A549 (cell line): ENCODE measurements around the gene KLHL11. TPM values are rescaled to one million over a fixed set of nuclear protein-coding genes. Genes with fewer than 3 reads are reported as not detected.
A peak's percentile ranks its signal among the peaks of the same experiment; 100 is the strongest.

Experiments used
- ATAC-seq, 2 experiments: fragments of 200-7000 bp in 1 of 2; fragments of >200 bp in 1 of 2; cut with Nextera tagmentation in 1 of 2; cut with Tn5 transposase in 1 of 2; 3 replicates each; pipeline versions ENCODE4 v1.8.0 to v1.9.1; 2018 to 2020; ENCODE audit warnings: mild to moderate bottlenecking in 1 of 2, moderate library complexity in 1 of 2
- CTCF ChIA-PET: fragments of 300-600 bp; sonication (Branson Sonifier 250); formaldehyde crosslinking; extraction: SDS; loops from one replicate; lab custom pipeline; 2021; ENCODE audit warnings: antibody characterized with exemption, inconsistent platforms; lab: Yijun Ruan, JAX
- POLR2A ChIA-PET: fragments of 350-600 bp; formaldehyde crosslinking; extraction: SDS; loops from one replicate; lab custom pipeline; 2021; ENCODE audit warnings: antibody characterized with exemption, inconsistent platforms; lab: Yijun Ruan, JAX
- DNase-seq, 2 experiments: peaks; one replicate each; pipeline versions ENCODE4 v3.0.0 to v3.0.0-alpha.2; 2011 to 2016; ENCODE audit warnings: low read depth in 1 of 2, low spot score in 1 of 2
- FAIRE-seq: peaks from 2 replicates; lab custom pipeline; 2011; peaks lifted over from hg19 to GRCh38; lab: Jason Lieb, UNC
- H3K27ac ChIP-seq, 2 experiments: fragments of >200 bp; sonication (Bioruptor Twin); formaldehyde crosslinking; 3 replicates each; pipeline ENCODE4 v1.5.1; 2016 to 2017
- H3K4me1 ChIP-seq: fragments of >200 bp; sonication (Bioruptor Twin); formaldehyde crosslinking; 3 replicates; pipeline ENCODE4 v1.6.1; 2016
- H3K4me2 ChIP-seq: fragments of >200 bp; sonication (Bioruptor Twin); formaldehyde crosslinking; 3 replicates; pipeline ENCODE4 v1.6.1; 2016
- H3K4me3 ChIP-seq: fragments of >200 bp; sonication (Bioruptor Twin); formaldehyde crosslinking; 3 replicates; pipeline ENCODE4 v1.5.1; 2016
- H3K9me3 ChIP-seq: fragments of >200 bp; sonication (Bioruptor Twin); formaldehyde crosslinking; 3 replicates; pipeline ENCODE4 v1.6.1; 2016
- BCL3 ChIP-seq: fragments of >200 bp; sonication (Bioruptor Twin); formaldehyde crosslinking; IDR thresholded peaks from 3 replicates; pipeline ENCODE4 v1.6.1; 2016
- CBX8 ChIP-seq: fragments of 200-600 bp; sonication (generic); IDR thresholded peaks from 2 replicates; pipeline ENCODE4 v1.6.1; 2016
- CEBPB ChIP-seq, 2 experiments: fragments of >200 bp in 1 of 2; sonication (Bioruptor Twin) in 1 of 2; formaldehyde crosslinking in 1 of 2; IDR thresholded peaks; 2 replicates each; pipeline ENCODE4 v1.6.1; 2012 to 2016
- CHD4 ChIP-seq: fragments of 200-600 bp; sonication (generic); IDR thresholded peaks from 2 replicates; pipeline ENCODE4 v1.6.1; 2016; ENCODE audit warnings: antibody characterized with exemption, mild to moderate bottlenecking, borderline replicate concordance
- EHMT2 ChIP-seq: fragments of 200-600 bp; sonication (generic); IDR thresholded peaks from 2 replicates; pipeline ENCODE4 v1.6.1; 2016; ENCODE audit warnings: antibody characterized with exemption, low read depth, mild to moderate bottlenecking, moderate library complexity
- EP300 ChIP-seq, 2 experiments: fragments of >200 bp; sonication (Bioruptor Twin); formaldehyde crosslinking; IDR thresholded peaks; 2 replicates in 1 of 2; 3 replicates in 1 of 2; pipeline ENCODE4 v1.6.1; 2016 to 2017
- ESRRA ChIP-seq: fragments of 150-350 bp; IDR thresholded peaks from 2 replicates; pipeline ENCODE4 v1.6.1; 2014; ENCODE audit warnings: mild to moderate bottlenecking, low read length, borderline replicate concordance
- FOSB ChIP-seq: fragments of 250-450 bp; sonication (Bioruptor Pico); IDR thresholded peaks from 2 replicates; pipeline ENCODE4 v1.5.0; 2020; ENCODE audit warnings: mild to moderate bottlenecking, moderate library complexity
- FOSL2 ChIP-seq, 2 experiments: fragments of 450-650 bp in 1 of 2; fragments of >200 bp in 1 of 2; sonication (Bioruptor Twin) in 1 of 2; formaldehyde crosslinking; IDR thresholded peaks; 2 replicates each; pipeline versions ENCODE4 v1.5.0 to v1.6.1; 2016 to 2020; ENCODE audit warnings: mild to moderate bottlenecking in 1 of 2, moderate library complexity in 1 of 2
- GATA3 ChIP-seq: IDR thresholded peaks from 2 replicates; pipeline ENCODE4 v1.6.1; 2012; ENCODE audit warnings: borderline replicate concordance
- HMGXB4 ChIP-seq: fragments of 250-450 bp; sonication (Bioruptor Pico); IDR thresholded peaks from 2 replicates; pipeline ENCODE4 v1.5.0; 2021; ENCODE audit warnings: mild to moderate bottlenecking, moderate library complexity, borderline replicate concordance
- HOXA7 ChIP-seq: fragments of 250-450 bp; sonication (Bioruptor Pico); IDR thresholded peaks from 2 replicates; pipeline ENCODE4 v1.5.0; 2020; ENCODE audit warnings: mild to moderate bottlenecking, moderate library complexity
- HOXB13 ChIP-seq: fragments of 250-450 bp; sonication (Bioruptor Pico); IDR thresholded peaks from 2 replicates; pipeline ENCODE4 v1.5.0; 2020; ENCODE audit warnings: low read depth, mild to moderate bottlenecking, moderate library complexity
- JUNB ChIP-seq: fragments of >200 bp; sonication (Bioruptor Twin); formaldehyde crosslinking; IDR thresholded peaks from 2 replicates; pipeline ENCODE4 v1.6.1; 2016
- MAFK ChIP-seq: fragments of 450-650 bp; IDR thresholded peaks from 2 replicates; pipeline ENCODE4 v1.6.1; 2014; ENCODE audit not compliant: partially characterized antibody
- MAX ChIP-seq: IDR thresholded peaks from 2 replicates; pipeline ENCODE4 v1.6.1; 2012
- NFE2L2 ChIP-seq: fragments of 150-350 bp; conservative IDR thresholded peaks from 2 replicates; pipeline ENCODE4 v1.6.1; 2014; ENCODE audit warnings: low read length
- PHF8 ChIP-seq: fragments of 200-600 bp; sonication (generic); IDR thresholded peaks from 2 replicates; pipeline ENCODE4 v1.6.1; 2016; ENCODE audit warnings: low read depth, mild to moderate bottlenecking, antibody characterized with exemption, moderate library complexity, borderline replicate concordance
- POLR2A ChIP-seq: IDR thresholded peaks from 2 replicates; pipeline ENCODE4 v1.6.1; 2012; ENCODE audit warnings: mild to moderate bottlenecking, low read length
- POLR2AphosphoS2 ChIP-seq: conservative IDR thresholded peaks from 2 replicates; pipeline ENCODE4 v1.6.1; 2012; ENCODE audit warnings: low read length, improper control_type of control experiment, inconsistent platforms
- TFCP2L1 ChIP-seq: fragments of 250-450 bp; sonication (Bioruptor Pico); IDR thresholded peaks from 2 replicates; pipeline ENCODE4 v1.5.0; 2021; ENCODE audit warnings: mild to moderate bottlenecking
- WGBS: methylation state at CpG from one replicate; pipeline ENCODE4 v1.1.6; 2017; ENCODE audit errors: missing lambda C conversion rate; 5-methylcytosine and 5-hydroxymethylcytosine counted together
- polyA plus RNA-seq, 4 experiments: library from polyadenylated mRNA; depleted of rRNA in 3 of 4; stranded (reverse); fragments of >200 nt; fragmentation: RNase III in 1 of 4; extraction: RNeasy Plus Mini Kit Qiagen cat#74134 plus additional on column Dnase treatment in 1 of 4; gene quantifications; 2 replicates in 3 of 4; 3 replicates in 1 of 4; pipeline ENCODE4 v1.2.3, GENCODE V29; 2011 to 2017
- TF ChIP-seq, protein P1 (sequence below): fragments of >200 bp; sonication (Bioruptor Twin); formaldehyde crosslinking; IDR thresholded peaks from 2 replicates; pipeline ENCODE4 v1.6.1; 2016
- TF ChIP-seq, protein P2 (sequence below): IDR thresholded peaks from 2 replicates; pipeline ENCODE4 v1.6.1; 2012; ENCODE audit warnings: low read depth, borderline replicate concordance
- TF ChIP-seq, protein P3 (sequence below): fragments of 250-450 bp; sonication (Bioruptor Pico); IDR thresholded peaks from 2 replicates; pipeline ENCODE4 v1.5.0; 2020; ENCODE audit warnings: low read depth, mild to moderate bottlenecking, moderate library complexity
- TF ChIP-seq, protein P4 (sequence below): fragments of >200 bp; sonication (Bioruptor Twin); formaldehyde crosslinking; IDR thresholded peaks from 3 replicates; pipeline ENCODE4 v1.5.1; 2016

Gene KLHL11
- polyA plus RNA-seq, 2 of the 4 experiments (the other 2 are of a cell fraction), result 3.8 to 12.7 TPM

- TF ChIP-seq TFCP2L1 (CRISPR knock-in tag), result no peak
- TF ChIP-seq, protein P1, sequence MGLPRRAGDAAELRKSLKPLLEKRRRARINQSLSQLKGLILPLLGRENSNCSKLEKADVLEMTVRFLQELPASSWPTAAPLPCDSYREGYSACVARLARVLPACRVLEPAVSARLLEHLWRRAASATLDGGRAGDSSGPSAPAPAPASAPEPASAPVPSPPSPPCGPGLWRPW, result no peak
- TF ChIP-seq NFE2L2, result no peak
- no peak for TF ChIP-seq MAFK
- TF ChIP-seq JUNB, result peak; percentile 82
- TF ChIP-seq EP300 (IDR thresholded peaks at IDR 0.05), result peak; percentile 45 to 67; a peak in 2 of 5 replicates
- no peak for TF ChIP-seq HOXA7
- TF ChIP-seq, protein P2, sequence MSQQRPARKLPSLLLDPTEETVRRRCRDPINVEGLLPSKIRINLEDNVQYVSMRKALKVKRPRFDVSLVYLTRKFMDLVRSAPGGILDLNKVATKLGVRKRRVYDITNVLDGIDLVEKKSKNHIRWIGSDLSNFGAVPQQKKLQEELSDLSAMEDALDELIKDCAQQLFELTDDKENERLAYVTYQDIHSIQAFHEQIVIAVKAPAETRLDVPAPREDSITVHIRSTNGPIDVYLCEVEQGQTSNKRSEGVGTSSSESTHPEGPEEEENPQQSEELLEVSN, result peak; percentile 39; the same call in 1 of the 2 replicates
- TF ChIP-seq POLR2A, result no peak
- TF ChIP-seq, protein P3, sequence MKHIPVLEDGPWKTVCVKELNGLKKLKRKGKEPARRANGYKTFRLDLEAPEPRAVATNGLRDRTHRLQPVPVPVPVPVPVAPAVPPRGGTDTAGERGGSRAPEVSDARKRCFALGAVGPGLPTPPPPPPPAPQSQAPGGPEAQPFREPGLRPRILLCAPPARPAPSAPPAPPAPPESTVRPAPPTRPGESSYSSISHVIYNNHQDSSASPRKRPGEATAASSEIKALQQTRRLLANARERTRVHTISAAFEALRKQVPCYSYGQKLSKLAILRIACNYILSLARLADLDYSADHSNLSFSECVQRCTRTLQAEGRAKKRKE, result no peak
- TF ChIP-seq EHMT2, result no peak
- no peak for TF ChIP-seq CHD4
- peak; percentile 91 for TF ChIP-seq FOSL2 (IDR thresholded peaks at IDR 0.05)
- TF ChIP-seq FOSL2 (CRISPR knock-in tag; IDR thresholded peaks at IDR 0.05), result peak; percentile 87
- TF ChIP-seq POLR2AphosphoS2, result no peak
- peak in 1 of 2 experiments; percentile 11; a peak in 1 of 4 replicates for TF ChIP-seq CEBPB (IDR thresholded peaks at IDR 0.05)
These were observed 41.9 kb upstream of the KLHL11 start (continued) for GRCh38 chr17:41907185-41907556.

DNA sequence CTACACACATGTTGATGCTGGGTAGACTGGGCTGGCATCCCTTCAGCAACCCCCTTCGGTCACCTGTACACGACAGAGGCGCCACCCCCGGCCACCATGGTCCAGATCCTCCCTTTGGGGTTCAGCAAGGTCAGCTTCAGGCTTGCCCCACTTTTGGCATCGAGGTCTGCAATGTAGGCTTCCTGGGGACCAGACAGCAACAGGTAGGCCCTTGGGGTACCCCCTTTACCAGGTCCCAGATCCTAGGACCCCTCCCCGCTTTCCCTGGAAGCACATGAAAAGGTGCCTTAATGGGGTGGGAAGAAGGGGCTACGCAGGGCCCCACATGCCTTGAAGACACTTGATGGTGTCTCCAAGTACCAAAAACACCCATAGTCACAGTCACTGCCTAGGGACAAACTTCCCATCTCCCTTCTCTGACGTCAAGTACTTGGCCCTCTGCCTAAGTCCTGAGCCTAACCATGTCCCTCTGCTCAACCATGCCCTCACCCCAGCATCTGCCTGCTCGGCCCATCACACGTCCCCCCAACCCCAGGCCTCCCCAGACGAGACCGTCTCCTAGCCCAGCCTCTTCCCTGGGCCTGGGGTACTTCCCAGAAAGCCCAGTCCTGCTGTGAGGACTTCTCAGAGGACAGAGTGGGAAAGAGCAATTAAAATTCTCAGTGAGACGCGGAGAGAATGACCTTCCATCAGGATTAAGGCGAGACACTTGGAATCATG is 41.4 kb upstream of the KLHL11 start:
- POLR2A ChIA-PET, result interaction anchor here (0.6 to 2.8 kb wide), 3 partner anchors 11 to 217 kb away, joined by 4 to 12 read pairs (median 7); partner anchors contain the start of gene KLHL11
- H3K27ac ChIP-seq, result peak overlapping the region; percentile 93 to 96
- CTCF ChIA-PET, result interaction anchor here (0.7 to 8.2 kb wide), 6 partner anchors 11 to 28 kb away, joined by 3 to 62 read pairs (median 6); partner anchors contain the start of gene ACLY

DNA sequence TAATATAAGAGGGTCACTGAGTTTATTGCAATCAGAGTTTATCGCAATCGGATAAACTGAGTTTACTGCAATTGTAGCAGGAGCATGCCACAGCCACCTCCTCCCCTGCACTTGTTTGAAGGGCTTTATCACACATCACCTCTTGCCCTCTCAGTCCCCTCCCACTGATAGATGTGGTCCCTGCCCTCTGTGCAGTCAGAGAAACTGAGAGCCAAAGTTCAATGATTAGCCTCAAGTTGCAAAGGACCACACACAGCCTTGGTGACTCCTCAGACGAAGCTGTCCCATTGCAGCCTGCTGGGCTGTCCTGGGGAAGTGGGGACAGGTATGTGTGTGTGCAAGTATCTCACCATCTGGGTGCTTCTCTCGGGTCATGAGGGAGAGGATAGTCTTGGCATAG is 39.9 kb upstream of the KLHL11 start:
- POLR2A ChIA-PET, result interaction anchor here (1.2 kb wide), 1 partner anchor 26 kb away, joined by 5 read pairs; no protein-coding TSS in a partner anchor
- DNase-seq, result no peak
- CTCF ChIA-PET, result interaction anchor here (1.0 to 1.5 kb wide), 3 partner anchors 54 to 167 kb away, joined by 3 to 4 read pairs (median 4); no protein-coding TSS in a partner anchor
- Histone ChIP-seq H3K4me2 (peak overlapping the region; percentile 84), H3K27ac (peak overlapping the region; percentile 93 to 96), H3K4me1 (peaks cover 76% of the 10 kb centered on the region), H3K4me3 (no peak overlapping the region), H3K9me3 (no peaks in the 10 kb centered on the region)
- no peak for ATAC-seq
- FAIRE-seq, result no peak
- 87% methylated on average over 4 of the region's 4 CpGs for WGBS
- TF ChIP-seq ESRRA (no peak), GATA3 (no peak), HMGXB4 (CRISPR knock-in tag) (no peak), CEBPB (IDR thresholded peaks at IDR 0.05) (no peak), POLR2A (no peak), TFCP2L1 (CRISPR knock-in tag) (no peak), MAFK (no peak)
- TF ChIP-seq, protein P4, sequence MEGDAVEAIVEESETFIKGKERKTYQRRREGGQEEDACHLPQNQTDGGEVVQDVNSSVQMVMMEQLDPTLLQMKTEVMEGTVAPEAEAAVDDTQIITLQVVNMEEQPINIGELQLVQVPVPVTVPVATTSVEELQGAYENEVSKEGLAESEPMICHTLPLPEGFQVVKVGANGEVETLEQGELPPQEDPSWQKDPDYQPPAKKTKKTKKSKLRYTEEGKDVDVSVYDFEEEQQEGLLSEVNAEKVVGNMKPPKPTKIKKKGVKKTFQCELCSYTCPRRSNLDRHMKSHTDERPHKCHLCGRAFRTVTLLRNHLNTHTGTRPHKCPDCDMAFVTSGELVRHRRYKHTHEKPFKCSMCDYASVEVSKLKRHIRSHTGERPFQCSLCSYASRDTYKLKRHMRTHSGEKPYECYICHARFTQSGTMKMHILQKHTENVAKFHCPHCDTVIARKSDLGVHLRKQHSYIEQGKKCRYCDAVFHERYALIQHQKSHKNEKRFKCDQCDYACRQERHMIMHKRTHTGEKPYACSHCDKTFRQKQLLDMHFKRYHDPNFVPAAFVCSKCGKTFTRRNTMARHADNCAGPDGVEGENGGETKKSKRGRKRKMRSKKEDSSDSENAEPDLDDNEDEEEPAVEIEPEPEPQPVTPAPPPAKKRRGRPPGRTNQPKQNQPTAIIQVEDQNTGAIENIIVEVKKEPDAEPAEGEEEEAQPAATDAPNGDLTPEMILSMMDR, result no peak
- TF ChIP-seq, protein P2, result no peak

More for the DNA sequence above, 41.4 kb upstream of the KLHL11 start:
- H3K4me2 ChIP-seq, result peak overlapping the region; percentile 84
- ATAC-seq, result peak; percentile 2 to 4; a peak in 2 of 6 replicates
- peak; percentile 65 to 80 for DNase-seq
- FAIRE-seq, result peak; percentile 80
- TF ChIP-seq BCL3, result 0 out of 3 replicates have a peak, but pooled peaks have one; percentile 10
- no peak for TF ChIP-seq PHF8
- TF ChIP-seq CBX8, result no peak
- TF ChIP-seq FOSB, result peak; percentile 52; the same call in 1 of the 2 replicates
- TF ChIP-seq MAX, result 0 out of 2 replicates have a peak, but pooled peaks have one; percentile 32
- TF ChIP-seq HOXB13 (CRISPR knock-in tag), result peak; percentile 64; the same call in 1 of the 2 replicates
- H3K4me1 ChIP-seq, result peaks cover 91% of the 10 kb centered on the region
- WGBS, result 50% methylated on average over 15 of the region's 15 CpGs
- no peaks in the 10 kb centered on the region for H3K9me3 ChIP-seq
- H3K4me3 ChIP-seq, result peak overlapping the region; percentile 18
